ENCODE measurements around the gene RAPGEF4. TPM values are rescaled to one million over a fixed set of nuclear protein-coding genes. Genes with fewer than 3 reads are reported as not detected.

Gene RAPGEF4
- total RNA-seq, 1 experiment from 2014 or later: 2.2 TPM

GRCh38 chr2:172848519-172848918 is 112.9 kb downstream of the RAPGEF4 start:
- Mint-ChIP-seq H3K27me3 (ENCODE audit: low read depth) (no peaks in the 10 kb centered on the region), H3K27ac (no peak overlapping the region), H3K36me3 (peaks cover 12% of the 10 kb centered on the region), H3K4me3 (no peak overlapping the region), H3K9me3 (peaks cover 23% of the 10 kb centered on the region), H3K4me1 (no peaks in the 10 kb centered on the region)
- no peak for DNase-seq (ENCODE audit: low spot score)
- ChIA-PET POLR2A (no interaction called here), CTCF (no interaction called here)
- ATAC-seq: no peak
- TF ChIP-seq SMAD3 (CRISPR knock-in tag; IDR thresholded peaks at IDR 0.05; ENCODE audit: borderline replicate concordance): no peak

- ChIA-PET CTCF (no interaction called here), POLR2A (no interaction called here)
- peaks cover 26% of the 10 kb centered on the region for H3K9me3 Mint-ChIP-seq
- no peaks in the 10 kb centered on the region for H3K27me3 Mint-ChIP-seq (ENCODE audit: low read depth)
- ATAC-seq (no peak), DNase-seq (ENCODE audit: low spot score) (no peak)
- H3K4me1 Mint-ChIP-seq: no peaks in the 10 kb centered on the region
- H3K4me3 Mint-ChIP-seq: no peak overlapping the region
- H3K27ac Mint-ChIP-seq: no peak overlapping the region
- TF ChIP-seq CBFB (CRISPR knock-in tag; IDR thresholded peaks at IDR 0.05; ENCODE audit: low read depth) (no peak), ZBTB43 (CRISPR knock-in tag; IDR thresholded peaks at IDR 0.05) (no peak), ATF6 (CRISPR knock-in tag; IDR thresholded peaks at IDR 0.05) (no peak), ZNF396 (CRISPR knock-in tag; IDR thresholded peaks at IDR 0.05; ENCODE audit: borderline replicate concordance) (no peak)
- H3K36me3 Mint-ChIP-seq: peaks cover 12% of the 10 kb centered on the region
These were observed 114.0 kb downstream of the RAPGEF4 start for GRCh38 chr2:172849519-172850217.

- Mint-ChIP-seq H3K9me3 (peaks cover 25% of the 10 kb centered on the region), H3K4me1 (peaks cover 3% of the 10 kb centered on the region; the same call in 1 of the 2 replicates), H3K27ac (no peak overlapping the region), H3K36me3 (peaks cover 12% of the 10 kb centered on the region), H3K27me3 (ENCODE audit: low read depth) (no peaks in the 10 kb centered on the region), H3K4me3 (no peak overlapping the region)
- no peak for TF ChIP-seq ZMAT4 (CRISPR knock-in tag; IDR thresholded peaks at IDR 0.05)
- TF ChIP-seq STAT6 (CRISPR knock-in tag; conservative IDR thresholded peaks at IDR 0.05; ENCODE audit: low read depth): no peak
- TF ChIP-seq GRHL2 (CRISPR knock-in tag; IDR thresholded peaks at IDR 0.05; ENCODE audit: insufficient replicate concordance, severe bottlenecking): no peak
- TF ChIP-seq ERG (CRISPR knock-in tag; IDR thresholded peaks at IDR 0.05): no peak
- TF ChIP-seq FOXJ3 (CRISPR knock-in tag; IDR thresholded peaks at IDR 0.05; ENCODE audit: borderline replicate concordance): no peak
- no peak for TF ChIP-seq ZNF416 (CRISPR knock-in tag; IDR thresholded peaks at IDR 0.05)
- no peak for TF ChIP-seq CDX4 (CRISPR knock-in tag; IDR thresholded peaks at IDR 0.05; ENCODE audit: borderline replicate concordance)
- DNase-seq (ENCODE audit: low spot score): no peak
- ChIA-PET POLR2A (no interaction called here), CTCF (no interaction called here)
- ATAC-seq: no peak
These were observed 119.9 kb downstream of the RAPGEF4 start for GRCh38 chr2:172855588-172855987.
